Osteocyte (in vitro differentiated cells): ENCODE data around the gene ABLIM2. TPM values are rescaled to one million over a fixed set of nuclear protein-coding genes. Genes with fewer than 3 reads are reported as not detected.

Source experiments
- DNase-seq: peaks from one replicate; pipeline ENCODE4 v3.0.0; 2021; ENCODE audit warnings: mixed read lengths; ENCODE audit not compliant: unreplicated experiment; ENCODE audit errors: extremely low spot score
- H3K27ac Mint-ChIP-seq: one replicate; pipeline ENCODE4 v1.8.0; 2021; ENCODE audit warnings: mild to moderate bottlenecking, mixed read lengths; ENCODE audit not compliant: unreplicated experiment
- H3K27me3 Mint-ChIP-seq: one replicate; pipeline ENCODE4 v1.8.0; 2021; ENCODE audit warnings: mixed read lengths; ENCODE audit not compliant: unreplicated experiment
- H3K36me3 Mint-ChIP-seq: one replicate; pipeline ENCODE4 v1.8.0; 2021; ENCODE audit warnings: mixed read lengths; ENCODE audit not compliant: unreplicated experiment
- H3K4me1 Mint-ChIP-seq: one replicate; pipeline ENCODE4 v1.8.0; 2021; ENCODE audit warnings: mixed read lengths; ENCODE audit not compliant: unreplicated experiment
- H3K4me3 Mint-ChIP-seq: one replicate; pipeline ENCODE4 v1.8.0; 2021; ENCODE audit warnings: mild to moderate bottlenecking, moderate library complexity, mixed read lengths; ENCODE audit not compliant: unreplicated experiment
- H3K9me3 Mint-ChIP-seq: one replicate; pipeline ENCODE4 v1.8.0; 2021; ENCODE audit warnings: mixed read lengths; ENCODE audit not compliant: unreplicated experiment
- total RNA-seq: library from RNA; stranded (reverse); gene quantifications from 2 replicates; pipeline ENCODE4 v1.2.1, GENCODE V29; 2021
- TF ChIP-seq, protein P1 (sequence below): fragments of 200-600 bp; sonication (generic); IDR thresholded peaks from 2 replicates; pipeline ENCODE4 v1.5.0; 2021; ENCODE audit warnings: antibody characterized with exemption, mild to moderate bottlenecking, moderate library complexity

Gene ABLIM2
- total RNA-seq, 1 donor from 2014 or later = 0.24 TPM

- TF ChIP-seq, protein P1, sequence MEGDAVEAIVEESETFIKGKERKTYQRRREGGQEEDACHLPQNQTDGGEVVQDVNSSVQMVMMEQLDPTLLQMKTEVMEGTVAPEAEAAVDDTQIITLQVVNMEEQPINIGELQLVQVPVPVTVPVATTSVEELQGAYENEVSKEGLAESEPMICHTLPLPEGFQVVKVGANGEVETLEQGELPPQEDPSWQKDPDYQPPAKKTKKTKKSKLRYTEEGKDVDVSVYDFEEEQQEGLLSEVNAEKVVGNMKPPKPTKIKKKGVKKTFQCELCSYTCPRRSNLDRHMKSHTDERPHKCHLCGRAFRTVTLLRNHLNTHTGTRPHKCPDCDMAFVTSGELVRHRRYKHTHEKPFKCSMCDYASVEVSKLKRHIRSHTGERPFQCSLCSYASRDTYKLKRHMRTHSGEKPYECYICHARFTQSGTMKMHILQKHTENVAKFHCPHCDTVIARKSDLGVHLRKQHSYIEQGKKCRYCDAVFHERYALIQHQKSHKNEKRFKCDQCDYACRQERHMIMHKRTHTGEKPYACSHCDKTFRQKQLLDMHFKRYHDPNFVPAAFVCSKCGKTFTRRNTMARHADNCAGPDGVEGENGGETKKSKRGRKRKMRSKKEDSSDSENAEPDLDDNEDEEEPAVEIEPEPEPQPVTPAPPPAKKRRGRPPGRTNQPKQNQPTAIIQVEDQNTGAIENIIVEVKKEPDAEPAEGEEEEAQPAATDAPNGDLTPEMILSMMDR = no peak
- Mint-ChIP-seq H3K27ac (no peak overlapping the region), H3K27me3 (peaks cover 9% of the 10 kb centered on the region), H3K36me3 (no peaks in the 10 kb centered on the region), H3K9me3 (no peaks in the 10 kb centered on the region), H3K4me3 (no peak overlapping the region), H3K4me1 (peaks cover 13% of the 10 kb centered on the region)
- no peak for DNase-seq
Observed at GRCh38 chr4:8174970-8175369, 16.4 kb upstream of the ABLIM2 start.

GRCh38 chr4:8173492-8174242 lies 15.1 kb upstream of the ABLIM2 start:
- Mint-ChIP-seq H3K27ac (no peak overlapping the region), H3K4me1 (peaks cover 13% of the 10 kb centered on the region), H3K9me3 (no peaks in the 10 kb centered on the region), H3K27me3 (peaks cover 12% of the 10 kb centered on the region), H3K36me3 (no peaks in the 10 kb centered on the region), H3K4me3 (no peak overlapping the region)
- TF ChIP-seq, protein P1 = no peak
- no peak for DNase-seq

DNA sequence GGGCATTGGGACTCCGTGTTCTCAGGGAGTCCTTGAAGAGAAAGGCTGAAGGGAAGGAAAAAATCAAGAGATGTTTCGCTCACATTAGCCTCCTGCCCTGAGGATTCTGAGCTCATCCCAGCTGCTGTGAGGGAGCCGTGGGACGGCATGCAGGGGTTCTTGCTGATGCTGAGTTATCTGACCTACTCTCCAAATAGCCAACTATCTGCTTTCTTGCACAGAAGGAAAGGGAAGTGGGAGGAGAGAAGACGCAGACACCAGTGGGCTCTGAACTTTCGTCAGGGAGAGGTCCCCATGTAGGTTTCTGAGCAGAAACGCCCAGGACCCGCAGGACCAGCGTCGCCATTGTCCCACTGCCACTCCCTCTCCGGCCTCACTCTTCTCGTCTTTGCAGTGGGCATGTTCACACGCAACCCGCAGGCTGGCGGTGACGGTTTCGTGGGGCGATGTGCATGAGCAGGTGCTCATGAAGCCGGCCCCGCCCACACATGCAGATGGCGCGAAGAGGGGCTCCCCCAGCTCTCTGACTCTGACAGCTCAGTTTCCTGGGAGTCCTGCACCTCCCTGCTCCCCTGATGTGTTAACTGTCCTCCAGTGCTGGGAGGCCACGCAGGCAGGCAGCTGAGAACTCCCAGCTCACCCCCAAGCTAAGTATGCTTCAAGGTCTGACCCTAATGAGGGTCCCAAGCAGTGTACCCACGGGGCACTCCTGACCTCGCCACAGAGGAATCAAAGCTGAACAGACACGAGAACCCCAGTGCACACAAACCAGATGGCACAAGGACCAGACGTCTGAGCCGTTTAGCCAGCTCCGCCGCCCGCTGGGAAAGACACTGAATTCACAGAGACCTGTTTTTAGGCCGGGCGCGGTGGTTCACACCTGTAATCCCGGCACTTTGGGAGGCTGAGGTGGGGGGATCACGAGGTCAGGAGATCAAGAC lies 13.6 kb upstream of the ABLIM2 start:
- Mint-ChIP-seq H3K4me1 (peaks cover 5% of the 10 kb centered on the region), H3K36me3 (no peaks in the 10 kb centered on the region), H3K27me3 (peaks cover 16% of the 10 kb centered on the region), H3K9me3 (no peaks in the 10 kb centered on the region), H3K27ac (no peak overlapping the region), H3K4me3 (no peak overlapping the region)
- DNase-seq = no peak
- TF ChIP-seq, protein P1 = no peak

DNA sequence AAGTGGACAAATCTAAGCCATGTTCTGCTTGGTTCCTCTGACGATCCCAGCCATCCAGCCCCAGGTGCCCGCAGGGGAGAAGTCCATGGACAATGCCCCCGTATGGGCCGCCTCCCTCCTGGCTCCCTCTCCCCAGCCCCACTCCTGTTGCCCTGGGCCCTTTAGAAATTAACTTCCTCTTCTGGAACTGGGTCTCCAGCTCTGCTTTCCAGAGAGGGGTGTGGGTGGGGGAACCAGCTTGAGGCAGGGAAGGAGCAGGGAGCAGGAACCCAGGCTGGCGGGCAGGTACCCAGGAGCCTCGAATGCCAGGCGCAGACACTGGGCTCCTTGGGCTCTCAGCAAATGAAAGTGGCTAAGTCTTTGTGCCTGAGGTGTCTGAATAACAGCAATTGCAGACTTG lies 12.7 kb upstream of the ABLIM2 start:
- peaks cover 22% of the 10 kb centered on the region for H3K27me3 Mint-ChIP-seq
- no peaks in the 10 kb centered on the region for H3K9me3 Mint-ChIP-seq
- no peak overlapping the region for H3K27ac Mint-ChIP-seq
- DNase-seq = no peak
- no peak overlapping the region for H3K4me3 Mint-ChIP-seq
- H3K4me1 Mint-ChIP-seq = no peaks in the 10 kb centered on the region
- TF ChIP-seq, protein P1 = no peak
- H3K36me3 Mint-ChIP-seq = no peaks in the 10 kb centered on the region

GRCh38 chr4:8170341-8170740 lies 11.7 kb upstream of the ABLIM2 start:
- TF ChIP-seq, protein P1 = no peak
- H3K9me3 Mint-ChIP-seq = no peaks in the 10 kb centered on the region
- peaks cover 22% of the 10 kb centered on the region for H3K27me3 Mint-ChIP-seq
- H3K4me3 Mint-ChIP-seq = no peak overlapping the region
- no peaks in the 10 kb centered on the region for H3K4me1 Mint-ChIP-seq
- H3K36me3 Mint-ChIP-seq = no peaks in the 10 kb centered on the region
- no peak overlapping the region for H3K27ac Mint-ChIP-seq
- DNase-seq = no peak
